HUES64 (cell line): ENCODE measurements around the gene IL7R.

Experiments
- H3K27ac ChIP-seq: 2 replicates; pipeline ENCODE4 v1.7.0; 2013; ENCODE audit warnings: low read depth, low read length, inconsistent platforms
- H3K27me3 ChIP-seq: 2 replicates; pipeline ENCODE4 v1.6.1; 2013; ENCODE audit warnings: mild to moderate bottlenecking, low read length; ENCODE audit not compliant: insufficient read depth
- H3K36me3 ChIP-seq: 2 replicates; pipeline ENCODE4 v1.6.1; 2013; ENCODE audit warnings: mild to moderate bottlenecking, low read length; ENCODE audit not compliant: insufficient read depth
- H3K4me1 ChIP-seq: 2 replicates; pipeline ENCODE4 v1.6.1; 2013; ENCODE audit warnings: mild to moderate bottlenecking, low read length, moderate library complexity; ENCODE audit not compliant: insufficient read depth
- H3K4me3 ChIP-seq: 2 replicates; pipeline ENCODE4 v1.5.1; 2013; ENCODE audit warnings: mild to moderate bottlenecking, low read length, moderate library complexity
- H3K9ac ChIP-seq: 2 replicates; pipeline ENCODE4 v1.6.1; 2013; ENCODE audit warnings: mild to moderate bottlenecking, low read depth, low read length
- H3K9me3 ChIP-seq: 2 replicates; pipeline ENCODE4 v1.6.1; 2013; ENCODE audit warnings: low read depth, low read length; ENCODE audit not compliant: insufficient read depth
- WGBS: fragments of 150-250, 120-280 bp; methylation state at CpG from one replicate; pipeline ENCODE4 v1.1.7; 2013; ENCODE audit warnings: missing lambda C conversion rate; 5-methylcytosine and 5-hydroxymethylcytosine counted together

Gene IL7R

DNA sequence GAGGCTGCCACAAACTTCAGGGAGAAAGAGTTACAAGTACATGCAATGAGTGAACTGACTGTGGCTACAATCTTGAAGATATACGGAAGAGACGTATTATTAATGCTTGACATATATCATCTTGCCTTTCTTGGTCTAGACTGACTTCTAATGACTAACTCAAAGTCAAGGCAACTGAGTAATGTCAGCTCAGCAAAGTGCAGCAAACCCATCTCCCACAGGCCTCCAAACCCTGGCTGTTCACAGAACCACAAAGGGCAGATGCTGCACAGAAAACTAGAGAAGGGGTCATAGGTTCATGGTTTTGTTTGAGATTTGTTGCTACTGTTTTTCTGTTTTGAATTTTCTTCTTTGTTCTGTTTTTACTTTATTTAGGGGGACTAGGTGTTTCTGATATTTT, 21.0 kb downstream of the IL7R start:
- no peak overlapping the region for H3K27ac ChIP-seq
- no peak overlapping the region for H3K9ac ChIP-seq
- no peaks in the 10 kb centered on the region for H3K9me3 ChIP-seq
- H3K36me3 ChIP-seq: no peaks in the 10 kb centered on the region
- no peak overlapping the region for H3K4me3 ChIP-seq
- no peaks in the 10 kb centered on the region for H3K27me3 ChIP-seq
- 75% methylated on average over 2 of the region's 2 CpGs for WGBS
- H3K4me1 ChIP-seq: no peaks in the 10 kb centered on the region

DNA sequence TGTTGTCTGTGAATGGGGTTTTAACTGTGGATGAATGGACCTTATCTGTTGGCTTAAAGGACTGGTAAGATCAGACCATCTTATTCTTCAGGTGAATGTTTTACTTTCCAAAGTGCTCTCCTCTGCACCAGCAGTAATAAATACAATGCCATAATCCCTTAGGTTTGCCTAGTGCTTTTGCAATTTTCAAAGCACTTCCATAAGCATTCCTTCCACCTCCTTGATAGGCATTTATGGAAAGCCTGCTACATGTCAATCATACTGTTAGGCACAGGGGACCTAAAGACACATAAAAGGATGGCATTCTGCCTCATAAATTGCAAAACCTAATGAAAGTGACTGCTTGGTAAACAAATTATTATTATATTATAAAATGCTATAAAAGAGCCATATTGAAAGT, 21.4 kb downstream of the IL7R start:
- no peaks in the 10 kb centered on the region for H3K36me3 ChIP-seq
- no peak overlapping the region for H3K9ac ChIP-seq
- H3K27ac ChIP-seq: no peak overlapping the region
- H3K4me3 ChIP-seq: no peak overlapping the region
- H3K27me3 ChIP-seq: no peaks in the 10 kb centered on the region
- no peaks in the 10 kb centered on the region for H3K9me3 ChIP-seq
- no peaks in the 10 kb centered on the region for H3K4me1 ChIP-seq

DNA sequence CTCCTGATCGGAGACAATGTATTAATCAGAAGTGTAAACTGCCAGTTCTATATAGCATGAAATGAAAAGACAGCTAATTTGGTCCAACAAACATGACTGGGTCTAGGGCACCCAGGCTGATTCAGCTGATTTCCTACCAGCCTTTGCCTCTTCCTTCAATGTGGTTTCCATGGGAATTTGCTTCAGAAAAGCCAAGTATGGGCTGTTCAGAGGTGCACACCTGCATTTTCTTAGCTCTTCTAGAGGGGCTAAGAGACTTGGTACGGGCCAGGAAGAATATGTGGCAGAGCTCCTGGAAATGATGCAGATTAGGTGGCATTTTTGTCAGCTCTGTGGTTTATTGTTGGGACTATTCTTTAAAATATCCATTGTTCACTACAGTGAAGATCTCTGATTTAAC, 22.4 kb downstream of the IL7R start:
- no peaks in the 10 kb centered on the region for H3K27me3 ChIP-seq
- no peak overlapping the region for H3K27ac ChIP-seq
- no peak overlapping the region for H3K4me3 ChIP-seq
- H3K36me3 ChIP-seq: no peaks in the 10 kb centered on the region
- H3K9me3 ChIP-seq: no peaks in the 10 kb centered on the region
- no peak overlapping the region for H3K9ac ChIP-seq
- WGBS: 93% methylated on average over 1 of the region's 2 CpGs
- peaks cover 4% of the 10 kb centered on the region; the same call in 1 of the 2 replicates for H3K4me1 ChIP-seq

DNA sequence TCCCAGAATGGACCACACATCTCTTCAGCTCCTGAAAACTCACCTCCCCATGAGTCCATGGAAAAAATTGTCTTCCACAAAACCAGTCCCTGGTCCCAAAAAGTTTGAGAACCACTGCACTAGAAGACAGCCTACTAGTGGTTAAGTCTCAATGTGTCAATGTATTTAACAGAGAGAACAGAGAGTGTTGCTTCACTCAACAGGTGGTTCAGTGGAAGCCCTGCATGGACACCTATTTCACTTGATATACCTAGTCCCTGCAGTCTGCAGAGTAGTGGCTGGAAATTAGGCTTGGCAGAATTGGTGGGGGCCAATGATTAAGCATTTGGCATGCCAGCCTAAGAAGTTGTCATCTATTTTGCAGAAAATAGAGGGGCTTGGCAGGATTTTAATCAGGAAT, 23.0 kb downstream of the IL7R start:
- Histone ChIP-seq H3K9ac (no peak overlapping the region), H3K27ac (no peak overlapping the region), H3K36me3 (no peaks in the 10 kb centered on the region), H3K4me3 (no peak overlapping the region), H3K4me1 (peaks cover 4% of the 10 kb centered on the region; the same call in 1 of the 2 replicates), H3K27me3 (no peaks in the 10 kb centered on the region), H3K9me3 (no peaks in the 10 kb centered on the region)

DNA sequence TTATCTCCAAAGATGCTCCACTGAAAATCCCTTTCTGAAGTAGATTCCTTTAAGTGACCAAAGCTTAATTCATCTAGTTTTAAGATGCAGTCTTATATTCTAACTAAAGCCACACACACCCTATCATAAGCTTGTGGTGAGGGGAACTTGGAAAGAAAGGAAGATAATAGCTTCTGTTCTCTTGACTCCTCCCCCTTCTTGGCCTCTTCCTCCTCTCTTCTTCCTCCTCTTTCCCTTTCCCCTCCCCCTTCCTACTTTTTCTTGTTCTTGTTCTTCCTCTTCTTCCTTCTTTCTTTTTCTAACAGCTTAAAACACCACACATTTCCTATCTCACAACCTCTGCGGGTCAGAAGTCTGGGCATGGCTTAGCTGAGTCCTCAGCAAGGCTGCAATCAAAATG, 23.5 kb downstream of the IL7R start:
- no peaks in the 10 kb centered on the region for H3K36me3 ChIP-seq
- 99% methylated on average over 1 of the region's 1 CpG for WGBS
- H3K4me1 ChIP-seq: peaks cover 7% of the 10 kb centered on the region; the same call in 1 of the 2 replicates
- no peak overlapping the region for H3K4me3 ChIP-seq
- no peak overlapping the region for H3K27ac ChIP-seq
- no peaks in the 10 kb centered on the region for H3K9me3 ChIP-seq
- H3K9ac ChIP-seq: no peak overlapping the region
- no peaks in the 10 kb centered on the region for H3K27me3 ChIP-seq

DNA sequence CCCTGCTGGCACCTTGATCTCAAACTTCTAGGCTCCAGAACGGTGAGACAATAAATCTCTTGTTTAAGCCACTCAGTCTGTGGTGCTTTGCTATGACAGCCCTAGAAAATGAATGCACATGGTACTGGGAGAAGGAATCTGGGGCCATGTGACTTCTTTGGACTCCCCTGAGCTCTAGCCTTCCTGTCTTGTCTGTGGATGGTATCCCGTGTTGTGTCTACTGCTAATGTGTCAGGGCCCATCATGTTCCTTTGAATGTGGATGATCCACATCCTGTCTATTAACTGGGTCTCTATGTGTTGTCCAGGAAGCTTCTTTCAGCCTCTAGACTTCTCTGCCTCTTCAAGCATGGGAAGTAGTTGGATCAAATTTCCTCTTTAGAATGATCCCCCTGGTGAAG, 25.1 kb downstream of the IL7R start:
- Histone ChIP-seq H3K27ac (no peak overlapping the region), H3K9me3 (no peaks in the 10 kb centered on the region), H3K4me1 (peaks cover 7% of the 10 kb centered on the region; the same call in 1 of the 2 replicates), H3K27me3 (no peaks in the 10 kb centered on the region), H3K9ac (no peak overlapping the region), H3K4me3 (no peak overlapping the region), H3K36me3 (no peaks in the 10 kb centered on the region)
- 88% methylated on average over 2 of the region's 2 CpGs for WGBS

DNA sequence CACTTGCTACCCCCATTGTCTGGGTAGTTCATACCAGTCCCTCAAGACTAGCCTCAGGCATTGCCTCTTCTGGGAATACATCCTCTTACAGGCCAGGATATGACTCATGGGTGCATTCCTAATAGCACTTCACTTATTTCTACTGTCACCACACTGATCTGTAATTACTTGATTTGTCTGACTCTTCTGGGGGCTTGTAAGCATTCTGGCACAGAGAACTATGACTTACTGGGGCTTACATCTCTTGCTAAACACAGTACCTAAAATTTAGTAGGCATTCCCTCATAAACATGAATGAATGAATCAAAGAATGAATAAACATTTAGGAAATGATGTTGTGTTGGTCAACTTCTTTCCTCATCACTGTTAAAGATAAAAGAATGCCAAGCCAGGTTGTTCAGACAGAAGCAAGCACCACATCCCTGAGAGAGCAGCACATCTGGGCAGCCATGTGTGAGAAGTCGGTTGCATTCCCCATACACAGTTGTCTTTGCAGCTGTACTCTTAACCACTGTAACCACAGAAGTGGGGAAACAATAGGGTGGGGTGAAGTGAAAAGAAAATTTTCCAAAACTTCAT, 27.6 kb downstream of the IL7R start:
- WGBS: 68% methylated on average over 1 of the region's 1 CpG
- no peak overlapping the region for H3K4me3 ChIP-seq
- no peak overlapping the region for H3K27ac ChIP-seq
- H3K27me3 ChIP-seq: no peaks in the 10 kb centered on the region
- H3K9me3 ChIP-seq: no peaks in the 10 kb centered on the region
- H3K4me1 ChIP-seq: peaks cover 11% of the 10 kb centered on the region
- no peak overlapping the region for H3K9ac ChIP-seq
- no peaks in the 10 kb centered on the region for H3K36me3 ChIP-seq

DNA sequence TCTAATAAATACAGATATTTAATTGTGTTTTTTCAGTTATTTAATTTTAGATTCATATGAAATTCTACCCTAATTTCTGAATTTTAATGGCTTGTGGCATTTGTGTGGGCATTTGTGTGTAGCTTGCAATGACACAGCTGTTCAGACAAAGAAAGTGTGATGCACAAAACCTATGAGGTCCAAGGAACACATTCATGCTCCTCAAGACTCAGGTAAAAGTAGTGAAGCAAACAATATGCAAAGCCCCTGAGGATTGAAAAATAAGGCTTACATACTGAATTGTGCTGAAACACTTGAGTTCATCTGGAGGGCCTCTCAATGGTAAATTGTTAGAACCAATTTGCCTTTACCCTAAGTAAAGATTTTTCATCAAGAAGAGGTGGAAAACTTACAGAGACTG, 28.1 kb downstream of the IL7R start:
- Histone ChIP-seq H3K4me3 (no peak overlapping the region), H3K27ac (no peak overlapping the region), H3K9ac (no peak overlapping the region), H3K36me3 (no peaks in the 10 kb centered on the region), H3K9me3 (no peaks in the 10 kb centered on the region), H3K4me1 (peaks cover 12% of the 10 kb centered on the region), H3K27me3 (no peaks in the 10 kb centered on the region)

DNA sequence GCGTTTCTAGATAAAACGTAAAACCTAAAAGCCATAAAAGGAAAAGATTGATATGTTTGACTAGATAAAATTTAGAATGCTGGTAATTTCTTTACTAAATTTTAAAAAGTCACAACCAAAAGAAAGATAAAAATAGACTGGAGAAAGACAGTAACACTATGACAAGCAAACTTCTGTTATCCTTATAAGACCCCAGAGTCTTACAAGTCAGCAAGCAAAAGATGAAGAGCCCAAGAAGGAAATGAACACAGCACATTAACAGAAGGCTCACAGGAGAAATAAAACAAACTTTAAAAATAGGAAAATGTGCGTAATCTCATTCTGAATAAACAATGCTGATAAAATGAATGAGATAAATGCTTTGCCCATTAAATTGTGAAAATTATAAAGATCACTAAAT, 29.7 kb downstream of the IL7R start:
- Histone ChIP-seq H3K4me3 (no peak overlapping the region), H3K9me3 (no peaks in the 10 kb centered on the region), H3K9ac (no peak overlapping the region), H3K27ac (no peak overlapping the region), H3K4me1 (peaks cover 12% of the 10 kb centered on the region), H3K36me3 (no peaks in the 10 kb centered on the region), H3K27me3 (no peaks in the 10 kb centered on the region)
- 95% methylated on average over 3 of the region's 3 CpGs for WGBS

DNA sequence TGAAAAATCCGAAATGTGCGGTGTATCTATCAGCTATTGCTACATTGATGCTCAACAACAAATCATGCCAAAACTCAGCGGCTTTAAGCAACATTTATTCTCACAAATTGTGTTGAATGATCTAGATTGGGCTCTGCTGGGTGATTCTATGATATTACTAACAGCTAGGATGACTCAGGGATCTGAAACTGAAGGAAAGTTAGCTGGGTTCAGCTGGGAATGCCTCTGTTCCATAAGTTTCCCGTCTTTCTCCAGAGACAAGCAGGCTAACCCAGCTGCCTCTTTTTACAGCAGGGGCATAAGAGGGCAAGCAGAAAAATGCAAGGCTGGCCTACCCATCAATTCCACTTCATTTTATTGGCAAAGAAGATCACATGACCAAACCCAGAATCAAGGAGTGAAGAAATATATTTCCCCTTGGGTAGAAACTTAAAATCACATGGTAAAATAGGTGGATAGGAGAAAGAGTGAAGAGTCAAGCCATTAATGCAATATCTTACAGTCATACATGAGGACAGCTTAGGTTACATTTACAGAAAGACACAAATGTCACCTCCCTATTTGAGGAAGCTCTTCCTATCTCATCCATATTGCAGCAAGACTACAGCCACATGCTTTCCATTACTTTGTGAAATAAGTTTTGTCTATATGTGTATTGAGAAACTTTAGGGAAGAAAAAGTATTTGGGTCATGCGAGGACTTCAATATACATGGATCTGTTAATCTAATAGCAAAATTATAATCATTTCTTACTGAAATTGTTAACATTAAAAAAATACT, 30.8 kb downstream of the IL7R start:
- H3K4me1 ChIP-seq: peaks cover 12% of the 10 kb centered on the region
- H3K36me3 ChIP-seq: no peaks in the 10 kb centered on the region
- no peaks in the 10 kb centered on the region for H3K27me3 ChIP-seq
- WGBS: 67% methylated on average over 4 of the region's 5 CpGs
- no peak overlapping the region for H3K9ac ChIP-seq
- H3K9me3 ChIP-seq: no peaks in the 10 kb centered on the region
- H3K4me3 ChIP-seq: no peak overlapping the region
- no peak overlapping the region for H3K27ac ChIP-seq

DNA sequence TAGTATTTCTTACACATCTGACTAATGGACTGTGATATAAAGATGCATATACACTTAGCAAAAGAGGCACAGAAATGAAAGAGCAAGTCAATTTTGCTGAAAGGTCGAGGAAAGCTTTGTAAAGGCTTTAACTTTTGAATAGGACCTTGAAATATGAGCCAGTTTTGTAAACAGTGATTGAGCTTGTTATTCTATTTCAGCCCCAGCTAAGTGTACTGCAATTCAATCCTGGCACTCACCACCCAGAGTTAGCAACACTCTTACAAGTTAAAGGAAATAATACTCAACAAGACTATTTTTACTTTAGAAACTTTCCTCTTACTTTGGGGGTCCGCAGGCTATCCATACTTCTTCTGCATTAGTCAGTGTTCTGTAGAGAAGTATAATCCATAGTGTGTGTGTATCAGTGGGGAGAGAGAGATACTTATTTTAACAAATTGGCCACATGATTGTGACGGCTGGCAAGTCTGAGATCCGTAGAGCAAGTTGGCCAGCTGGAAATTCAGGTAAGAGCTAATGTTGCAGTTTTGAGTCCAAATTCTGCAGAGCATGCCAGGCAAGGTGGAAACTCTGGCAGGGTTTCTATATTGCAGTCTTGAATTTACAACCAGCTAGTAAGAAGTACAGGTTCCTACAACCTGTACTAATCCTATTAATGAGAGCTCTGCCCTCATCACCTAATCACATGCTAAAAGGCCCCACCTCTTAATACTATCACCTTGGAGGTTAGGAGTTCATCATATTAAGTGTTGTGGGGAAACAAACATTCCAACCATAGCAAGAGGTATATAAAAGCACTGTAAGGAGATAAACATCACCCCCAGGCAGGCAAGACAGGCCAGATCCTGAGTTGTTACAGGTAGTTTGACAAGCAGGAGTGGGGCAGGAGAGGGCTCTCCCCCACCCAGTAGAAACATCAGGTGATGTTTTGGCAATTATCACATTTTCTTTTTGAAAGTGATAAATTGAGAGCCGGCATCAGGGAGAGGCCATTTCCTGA, 33.6 kb downstream of the IL7R start:
- Histone ChIP-seq H3K27ac (no peak overlapping the region), H3K27me3 (no peaks in the 10 kb centered on the region), H3K4me1 (peaks cover 5% of the 10 kb centered on the region), H3K9ac (no peak overlapping the region), H3K36me3 (no peaks in the 10 kb centered on the region), H3K4me3 (no peak overlapping the region), H3K9me3 (no peaks in the 10 kb centered on the region)
- WGBS: 87% methylated on average over 5 of the region's 5 CpGs
